Hematopoietic multipotent progenitor cell treated with erythropoietin and hydrocortisone succinate and interleukin-3 and kit ligand, for 6 days (in vitro differentiated cells): Measurements from ENCODE around the gene PCDHGC3.
"Not testable (repeated sequence)": the region's sequence is repeated elsewhere in the genome, so short reads cannot be mapped to it uniquely, and the experiment has no call there.

Source experiments
- DNase-seq: peaks from one replicate; pipeline ENCODE4 v3.0.0-alpha.2; 2015

PCDHGC3 gene

GRCh38 chr5:141475625-141476131 lies at the start of gene PCDHGC3:
Gene PCDHGC3, plus strand, starts transcription at chr5:141475966. Its CDS starts 151 bp downstream, at chr5:141476117.
- peak; percentile 47 for DNase-seq

- DNase-seq, result no peak
These were observed 47.9 kb upstream of the PCDHGC3 start for GRCh38 chr5:141427783-141428426.

GRCh38 chr5:141430332-141431113 lies 45.2 kb upstream of the PCDHGC3 start, which contains the start of gene PCDHGA12:
Gene PCDHGA12, plus strand, starts transcription at chr5:141430507. Its CDS starts 253 bp downstream, at chr5:141430760.
- peak; percentile 72 for DNase-seq

DNA sequence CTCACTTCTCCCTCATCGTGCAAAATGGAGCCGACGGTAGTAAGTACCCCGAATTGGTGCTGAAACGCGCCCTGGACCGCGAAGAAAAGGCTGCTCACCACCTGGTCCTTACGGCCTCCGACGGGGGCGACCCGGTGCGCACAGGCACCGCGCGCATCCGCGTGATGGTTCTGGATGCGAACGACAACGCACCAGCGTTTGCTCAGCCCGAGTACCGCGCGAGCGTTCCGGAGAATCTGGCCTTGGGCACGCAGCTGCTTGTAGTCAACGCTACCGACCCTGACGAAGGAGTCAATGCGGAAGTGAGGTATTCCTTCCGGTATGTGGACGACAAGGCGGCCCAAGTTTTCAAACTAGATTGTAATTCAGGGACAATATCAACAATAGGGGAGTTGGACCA lies 44.5 kb upstream of the PCDHGC3 start:
- no peak for DNase-seq

DNA sequence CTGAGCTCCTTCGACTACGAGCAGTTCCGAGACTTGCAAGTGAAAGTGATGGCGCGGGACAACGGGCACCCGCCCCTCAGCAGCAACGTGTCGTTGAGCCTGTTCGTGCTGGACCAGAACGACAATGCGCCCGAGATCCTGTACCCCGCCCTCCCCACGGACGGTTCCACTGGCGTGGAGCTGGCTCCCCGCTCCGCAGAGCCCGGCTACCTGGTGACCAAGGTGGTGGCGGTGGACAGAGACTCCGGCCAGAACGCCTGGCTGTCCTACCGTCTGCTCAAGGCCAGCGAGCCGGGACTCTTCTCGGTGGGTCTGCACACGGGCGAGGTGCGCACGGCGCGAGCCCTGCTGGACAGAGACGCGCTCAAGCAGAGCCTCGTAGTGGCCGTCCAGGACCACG lies 43.5 kb upstream of the PCDHGC3 start:
- DNase-seq, result not testable (repeated sequence)

GRCh38 chr5:141432726-141433125 lies 43.0 kb upstream of the PCDHGC3 start:
- not testable (repeated sequence) for DNase-seq

- no peak for DNase-seq
These were observed 41.8 kb upstream of the PCDHGC3 start for GRCh38 chr5:141434006-141434405.

GRCh38 chr5:141437221-141437620 lies 38.5 kb upstream of the PCDHGC3 start:
- no peak for DNase-seq

DNA sequence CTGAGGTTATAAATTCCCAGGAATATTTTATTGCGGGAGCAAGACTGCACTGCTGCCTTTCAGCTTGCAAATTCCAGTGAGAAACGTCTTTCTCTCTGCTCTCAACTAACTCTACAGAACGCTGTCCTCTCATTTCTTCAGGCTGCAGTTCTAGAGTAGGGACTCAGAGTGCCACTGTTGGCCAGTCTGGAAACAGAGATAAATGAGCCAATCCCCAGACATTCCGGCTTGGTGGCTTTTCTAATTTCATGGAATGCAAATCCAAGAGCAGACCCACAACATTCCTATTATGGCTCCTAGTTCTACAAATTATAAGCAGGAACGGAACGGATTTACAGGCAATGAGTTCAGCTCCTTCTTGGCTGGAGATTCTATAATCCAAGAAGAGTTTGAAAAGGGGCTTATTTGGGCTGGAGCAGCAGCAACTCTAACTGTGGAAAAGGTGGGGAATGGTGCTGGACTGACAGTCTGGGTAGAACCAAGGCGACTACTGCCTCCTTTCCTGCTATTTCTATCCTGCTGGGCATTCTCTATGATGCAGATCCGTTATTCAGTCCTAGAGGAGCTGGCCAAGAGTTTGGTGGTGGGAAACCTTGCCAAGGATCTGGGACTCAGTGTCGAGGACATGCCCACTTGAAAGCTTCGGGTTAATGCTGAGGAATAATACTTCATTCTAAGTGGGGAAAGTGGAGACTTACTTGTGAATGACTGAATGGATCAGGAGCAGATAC lies 36.2 kb upstream of the PCDHGC3 start:
- no peak for DNase-seq

DNA sequence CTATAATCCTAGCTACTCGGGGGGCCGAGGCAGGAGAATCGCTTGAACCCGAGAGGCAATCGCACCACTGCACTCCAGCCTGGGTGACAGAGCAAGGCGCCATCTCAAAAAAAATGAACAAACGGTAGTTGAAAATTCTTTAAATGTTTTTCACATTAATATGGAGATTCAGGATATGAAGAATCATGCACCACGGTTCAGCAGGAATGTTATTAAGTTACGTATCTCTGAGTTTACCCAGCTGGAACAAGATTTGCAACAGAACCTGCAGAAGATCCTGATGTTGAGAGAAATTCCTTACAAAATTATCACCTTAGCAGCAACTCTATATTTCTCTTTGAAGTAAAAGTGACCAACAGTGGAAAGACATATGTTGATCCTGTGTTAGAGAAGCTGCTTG lies 35.4 kb upstream of the PCDHGC3 start:
- DNase-seq, result no peak

DNA sequence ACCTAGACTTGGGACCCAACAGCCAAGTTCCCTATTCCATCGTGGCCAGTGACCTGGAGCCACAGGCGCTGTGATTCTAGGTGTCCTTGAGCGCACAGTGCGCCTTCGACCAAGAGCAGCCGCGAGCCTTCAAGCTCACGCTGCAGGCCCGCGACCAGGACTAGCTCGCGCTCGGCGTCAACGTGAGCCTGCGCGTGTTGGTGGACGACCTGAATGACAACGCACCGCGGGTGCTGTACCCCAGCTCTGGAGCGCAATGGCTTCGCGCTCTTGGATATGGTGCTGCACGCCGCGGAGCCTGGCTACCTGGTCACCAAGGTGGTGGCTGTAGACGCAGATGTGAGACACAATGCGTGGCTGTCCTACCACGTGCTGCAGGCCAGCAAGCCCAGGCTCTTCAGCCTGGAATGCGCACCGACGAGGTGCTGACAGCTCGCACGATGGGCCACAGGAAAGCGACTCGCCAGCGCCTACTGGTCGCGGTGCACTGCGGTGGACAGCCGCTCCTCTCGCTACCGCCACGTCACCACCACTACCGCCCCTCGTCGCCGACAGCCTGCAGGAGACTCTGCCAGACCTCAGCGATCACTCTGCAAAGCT lies 34.1 kb upstream of the PCDHGC3 start:
- no peak for DNase-seq

GRCh38 chr5:141465351-141465750 lies 10.4 kb upstream of the PCDHGC3 start:
- DNase-seq, result no peak

DNA sequence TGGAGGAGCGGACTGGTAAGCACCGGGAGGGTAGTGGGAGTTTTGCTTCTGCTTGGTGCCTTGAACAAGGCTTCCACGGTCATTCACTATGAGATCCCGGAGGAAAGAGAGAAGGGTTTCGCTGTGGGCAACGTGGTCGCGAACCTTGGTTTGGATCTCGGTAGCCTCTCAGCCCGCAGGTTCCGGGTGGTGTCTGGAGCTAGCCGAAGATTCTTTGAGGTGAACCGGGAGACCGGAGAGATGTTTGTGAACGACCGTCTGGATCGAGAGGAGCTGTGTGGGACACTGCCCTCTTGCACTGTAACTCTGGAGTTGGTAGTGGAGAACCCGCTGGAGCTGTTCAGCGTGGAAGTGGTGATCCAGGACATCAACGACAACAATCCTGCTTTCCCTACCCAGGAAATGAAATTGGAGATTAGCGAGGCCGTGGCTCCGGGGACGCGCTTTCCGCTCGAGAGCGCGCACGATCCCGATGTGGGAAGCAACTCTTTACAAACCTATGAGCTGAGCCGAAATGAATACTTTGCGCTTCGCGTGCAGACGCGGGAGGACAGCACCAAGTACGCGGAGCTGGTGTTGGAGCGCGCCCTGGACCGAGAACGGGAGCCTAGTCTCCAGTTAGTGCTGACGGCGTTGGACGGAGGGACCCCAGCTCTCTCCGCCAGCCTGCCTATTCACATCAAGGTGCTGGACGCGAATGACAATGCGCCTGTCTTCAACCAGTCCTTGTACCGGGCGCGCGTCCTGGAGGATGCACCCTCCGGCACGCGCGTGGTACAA lies 556 bp downstream of the PCDHGC3 start:
- no peak for DNase-seq

GRCh38 chr5:141477044-141477575 lies 1.3 kb downstream of the PCDHGC3 start:
- no peak for DNase-seq

GRCh38 chr5:141477815-141478214 lies 2.0 kb downstream of the PCDHGC3 start:
- no peak for DNase-seq

DNA sequence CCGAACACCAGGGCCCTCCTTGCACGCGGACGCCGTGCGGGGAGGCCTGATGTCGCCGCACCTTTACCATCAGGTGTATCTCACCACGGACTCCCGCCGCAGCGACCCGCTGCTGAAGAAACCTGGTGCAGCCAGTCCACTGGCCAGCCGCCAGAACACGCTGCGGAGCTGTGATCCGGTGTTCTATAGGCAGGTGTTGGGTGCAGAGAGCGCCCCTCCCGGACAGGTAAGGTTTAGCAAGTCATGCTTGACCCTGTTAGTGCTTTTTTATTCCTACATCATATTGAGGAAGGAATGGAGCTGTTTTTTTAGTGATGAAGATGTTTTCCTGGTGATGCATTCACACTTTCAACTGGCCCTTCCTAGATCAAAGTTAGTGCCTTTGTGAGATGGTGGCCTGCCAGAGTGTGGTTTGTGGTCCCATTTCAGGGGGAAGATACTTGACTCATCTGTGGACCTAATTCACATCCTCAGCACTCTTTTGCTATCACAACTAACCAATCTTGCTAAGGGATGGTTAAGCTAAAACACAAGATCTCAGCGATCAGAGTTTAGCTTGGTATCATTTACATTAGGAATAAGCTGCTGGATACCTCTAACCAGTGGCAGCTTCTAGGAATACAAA lies 2.7 kb downstream of the PCDHGC3 start:
- DNase-seq, result no peak

DNA sequence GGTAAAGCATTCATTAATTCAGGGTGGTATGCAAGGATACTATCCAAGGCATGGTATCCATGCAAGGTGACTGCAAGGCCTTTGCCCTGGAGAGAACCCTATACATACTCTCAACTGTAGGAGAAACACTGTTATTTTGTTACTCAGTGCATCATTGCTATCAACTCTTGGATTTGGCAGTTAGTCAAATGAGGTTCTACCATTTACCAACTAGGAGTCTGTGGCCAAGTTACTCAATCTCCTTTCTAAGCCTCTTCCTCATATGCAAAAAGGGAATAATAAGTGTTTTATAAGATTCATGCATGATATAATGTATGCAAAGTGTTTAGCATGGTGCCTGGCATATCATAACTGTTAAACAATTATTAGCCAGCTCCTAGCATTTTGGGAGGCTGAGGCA lies 4.0 kb downstream of the PCDHGC3 start:
- peak; percentile 34 for DNase-seq

DNA sequence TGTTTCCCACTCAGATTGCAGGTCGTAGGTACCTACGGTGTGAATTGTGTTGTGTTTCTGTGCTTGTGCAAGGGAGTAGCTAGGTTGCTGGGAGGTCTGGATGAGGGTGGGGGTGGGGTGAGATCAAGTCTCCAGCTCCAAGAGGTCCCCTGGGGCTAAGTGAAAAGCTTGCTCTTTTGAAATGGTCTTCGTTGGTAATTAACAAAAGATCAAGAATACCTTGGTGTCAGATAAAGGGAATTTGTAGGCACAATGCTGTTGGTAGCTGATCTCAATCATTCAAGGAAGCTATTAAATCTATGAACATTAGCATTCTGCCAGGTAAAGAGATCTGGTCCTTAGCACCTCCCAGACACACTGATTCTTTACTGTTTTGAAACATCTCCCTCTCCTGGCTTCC lies 8.1 kb downstream of the PCDHGC3 start:
- no peak for DNase-seq

GRCh38 chr5:141484310-141484640 lies 8.5 kb downstream of the PCDHGC3 start:
- no peak for DNase-seq

DNA sequence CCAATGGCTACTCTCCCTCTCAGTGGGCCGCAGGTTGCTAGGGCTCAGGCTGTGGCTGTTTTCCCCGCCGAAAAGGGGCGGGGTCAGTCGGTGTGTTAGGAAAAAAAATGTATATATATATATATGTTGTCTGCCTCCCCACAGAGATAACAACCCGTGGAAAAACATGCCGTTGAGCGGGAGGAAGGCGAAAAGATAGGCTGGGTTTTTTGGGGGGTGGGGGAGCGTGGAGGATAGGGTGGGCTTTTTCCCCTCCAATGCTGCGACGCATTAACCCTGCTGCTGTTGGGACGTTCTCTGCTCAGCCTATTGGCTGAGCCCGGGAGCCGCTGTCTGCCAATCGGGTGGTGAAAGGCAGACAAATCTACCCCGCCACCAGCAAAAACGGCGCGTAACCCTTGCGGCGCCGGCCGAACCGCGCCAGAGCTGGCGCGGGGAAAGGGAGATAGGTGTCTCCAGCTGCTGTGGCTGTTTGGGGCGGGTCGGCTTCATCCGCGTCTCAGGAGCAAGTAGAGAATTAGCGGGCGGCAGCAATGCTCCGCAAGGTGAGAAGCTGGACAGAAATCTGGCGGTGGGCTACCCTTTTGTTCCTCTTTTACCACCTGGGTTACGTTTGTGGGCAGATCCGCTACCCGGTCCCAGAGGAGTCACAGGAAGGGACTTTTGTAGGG lies 9.0 kb downstream of the PCDHGC3 start, which contains the start of gene PCDHGC4:
Gene PCDHGC4 (plus strand): TSS at position 390 of the 671 bp plus-strand sequence. CDS start 144 bp downstream, at position 534.
- DNase-seq, result no peak
